Prostate gland (tissue), 2 donors: Measurements from ENCODE around the gene TSEN34.

Experiments
- CTCF ChIP-seq, 4 experiments: fragments of 200-600 bp in 2 of 4; fragments of 450-650 bp in 2 of 4; sonication (generic) in 2 of 4; IDR thresholded peaks; 1 replicate in 3 of 4; 2 replicates in 1 of 4; pipeline ENCODE4 v1.5.1; 2016 to 2019; ENCODE audit warnings: antibody characterized with exemption in 4 of 4, mild to moderate bottlenecking in 2 of 4, moderate library complexity in 2 of 4
- POLR2A ChIP-seq: fragments of 450-650 bp; IDR thresholded peaks from one replicate; pipeline ENCODE4 v1.6.1; 2016; ENCODE audit warnings: antibody characterized with exemption, mild to moderate bottlenecking

DNA sequence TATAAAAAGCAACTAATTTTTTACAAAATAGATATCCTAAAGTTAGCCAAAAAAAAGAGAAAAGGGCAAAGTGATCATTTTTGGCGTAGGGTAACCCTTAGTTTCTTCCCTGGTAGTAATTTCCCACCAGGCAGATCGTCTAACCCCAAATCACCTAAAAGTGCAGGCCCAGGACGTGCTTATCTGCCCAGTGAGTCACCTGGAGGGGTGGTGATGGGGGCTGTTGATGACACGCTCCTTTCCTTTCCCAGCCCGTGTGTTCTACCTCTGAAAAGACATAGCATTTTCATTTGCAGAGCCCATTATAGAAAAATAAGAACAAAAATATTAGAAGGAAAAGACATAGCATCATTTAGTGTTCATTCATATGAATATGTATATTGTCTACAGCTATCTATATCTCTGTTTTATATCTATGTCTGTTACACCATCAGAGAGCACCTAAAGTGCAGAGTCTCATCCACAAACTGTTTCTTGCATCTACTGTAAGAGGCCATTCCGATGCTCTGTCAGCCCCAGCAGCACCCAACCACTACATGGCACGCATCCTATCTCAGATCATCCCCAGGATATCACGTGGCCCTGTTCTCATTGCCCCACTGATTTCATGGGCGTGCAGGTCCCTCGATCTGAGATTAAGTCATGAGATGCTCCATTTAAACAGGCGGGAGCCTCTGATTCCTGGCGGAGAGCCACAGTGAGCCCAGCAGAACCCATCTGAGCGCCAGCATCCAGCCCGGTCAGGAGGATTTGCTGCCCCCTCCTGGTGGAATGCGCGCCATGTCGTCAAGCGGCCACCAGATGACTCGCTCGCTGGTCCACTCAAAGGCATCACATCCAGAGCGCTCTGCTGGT, 40.2 kb downstream of the TSEN34 start:
- no peak for TF ChIP-seq POLR2A
- TF ChIP-seq CTCF (IDR thresholded peaks at IDR 0.05), result peak; percentile 53 to 90 (median 82)
